NCI-H2227 (cell line): ENCODE measurements around the gene TRIM33.

ENCODE experiments used
- DNase-seq: peaks from one replicate; lab custom pipeline; 2025; ENCODE audit not compliant: unreplicated experiment; lab: John Stamatoyannopoulos, UW

The TRIM33 gene

DNA sequence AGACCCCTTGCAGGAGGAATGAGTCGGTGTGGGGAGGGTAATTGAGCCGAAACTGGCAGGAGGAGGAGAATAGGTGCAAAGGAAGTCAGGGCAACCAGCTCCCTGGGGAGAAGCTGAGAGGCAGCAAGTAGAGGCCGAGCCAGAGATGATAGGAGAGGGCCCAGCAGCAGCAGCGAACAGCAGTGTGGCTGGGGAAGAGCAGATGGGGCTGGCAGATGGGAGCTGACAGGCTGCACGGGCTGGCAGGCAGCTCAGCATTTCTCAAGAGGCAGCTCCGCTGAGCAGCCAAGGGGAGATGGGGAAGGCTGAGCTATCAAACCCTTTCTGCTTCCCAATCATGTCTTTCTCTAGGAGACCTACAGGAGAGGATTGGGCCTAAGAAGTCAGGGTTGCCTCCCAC is 158.2 kb downstream of the TRIM33 start:
- DNase-seq: no peak

DNA sequence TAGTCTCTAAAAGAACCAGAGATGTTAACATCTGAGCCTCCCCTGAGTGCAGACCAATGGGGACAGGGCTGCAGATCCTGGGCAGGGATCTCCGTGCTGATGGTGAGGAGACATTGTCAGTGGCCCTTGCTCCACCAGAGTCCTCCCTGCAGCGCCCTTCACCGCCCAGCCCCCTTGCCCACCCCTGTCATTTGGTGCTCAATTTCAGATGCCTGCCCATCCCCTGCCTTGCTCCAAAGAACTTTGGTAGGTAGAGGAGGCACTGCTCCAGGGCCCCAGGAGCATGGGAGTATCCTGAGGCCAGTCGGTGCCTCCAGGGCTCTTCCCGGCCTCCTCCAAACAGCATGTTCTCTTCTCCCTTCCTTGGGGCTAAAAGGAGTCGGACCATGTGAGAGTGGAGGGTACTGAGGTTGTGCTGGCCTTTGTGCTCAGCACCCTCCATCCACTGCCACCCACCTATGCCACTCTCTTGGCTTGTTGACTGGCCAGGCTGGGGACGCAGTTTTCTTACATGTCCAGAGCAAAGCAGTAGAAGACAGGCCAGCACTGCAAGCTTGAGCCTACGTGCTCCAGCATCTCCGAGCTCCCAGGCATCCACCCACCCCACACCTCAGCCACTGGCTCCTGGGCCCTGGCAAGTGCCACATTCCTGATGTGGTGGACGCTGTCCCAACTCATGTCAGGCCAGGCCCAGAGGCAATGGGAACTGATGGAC is 160.1 kb downstream of the TRIM33 start:
- no peak for DNase-seq

DNA sequence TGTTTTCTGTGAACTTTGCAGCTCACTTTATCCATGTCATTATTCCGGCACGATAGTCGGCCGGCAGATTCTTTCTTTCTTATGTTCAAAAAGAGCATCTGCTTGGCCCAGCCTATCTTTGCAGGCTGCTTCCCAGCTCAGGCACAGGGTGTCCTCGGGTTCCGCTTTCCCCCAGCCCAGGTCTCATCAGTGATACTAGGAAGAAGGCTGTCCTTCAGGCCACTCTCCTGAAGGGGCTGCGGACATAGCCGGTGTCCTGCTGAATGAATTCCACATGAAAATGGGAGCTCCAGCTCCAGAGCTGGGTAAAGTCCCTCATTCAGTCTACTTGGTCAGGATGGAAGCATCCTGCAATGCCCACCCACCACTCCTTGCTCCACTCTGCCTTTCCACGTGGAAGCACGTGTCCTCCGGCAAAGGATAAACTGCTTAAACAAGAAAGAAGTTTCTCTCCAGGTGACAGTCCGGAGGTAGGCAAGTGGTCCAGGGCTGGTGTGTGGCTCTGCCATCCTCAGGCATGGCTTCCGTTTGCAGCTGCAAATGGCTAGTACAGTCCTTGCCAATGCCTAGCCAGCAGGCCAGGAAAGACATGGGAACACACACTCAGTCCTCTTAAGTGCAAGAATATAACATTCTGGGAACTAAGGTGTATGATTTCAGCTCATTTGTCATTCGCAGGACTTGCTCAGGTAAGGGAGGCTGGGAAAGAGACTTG is 161.0 kb downstream of the TRIM33 start:
- peak; percentile 6 for DNase-seq

- no peak for DNase-seq
These were observed 163.4 kb downstream of the TRIM33 start for GRCh38 chr1:114347431-114348209.

- DNase-seq: peak; percentile 98
These were observed 164.4 kb downstream of the TRIM33 start for GRCh38 chr1:114346480-114347029.

DNA sequence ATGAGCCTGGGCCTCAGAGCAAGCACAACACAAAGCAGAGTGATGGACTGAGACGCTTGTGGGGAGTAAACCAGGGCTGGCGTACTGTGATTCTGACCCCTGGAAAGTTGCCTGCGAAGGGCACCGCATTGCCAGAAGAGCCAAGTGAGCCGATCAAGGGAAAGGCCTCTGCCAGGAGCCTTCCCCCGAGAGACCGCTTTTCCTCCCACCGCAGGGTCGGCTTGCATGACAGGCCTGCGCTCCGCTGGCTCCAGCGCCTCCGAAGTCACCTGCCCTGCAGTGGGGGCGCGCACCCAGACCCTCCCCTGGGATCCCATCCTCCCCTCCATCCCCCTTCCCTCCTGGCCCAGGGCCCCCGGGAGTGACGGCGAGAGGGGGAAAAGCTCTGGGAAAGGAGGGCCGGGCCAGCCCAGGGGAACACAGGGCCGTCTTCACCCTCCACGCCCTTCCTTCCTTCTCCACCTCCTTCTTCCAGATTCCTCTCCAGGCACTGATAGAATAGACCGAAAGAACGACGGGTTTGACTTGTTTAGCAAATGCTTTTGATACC is 165.0 kb downstream of the TRIM33 start:
- DNase-seq: peak; percentile 57

DNA sequence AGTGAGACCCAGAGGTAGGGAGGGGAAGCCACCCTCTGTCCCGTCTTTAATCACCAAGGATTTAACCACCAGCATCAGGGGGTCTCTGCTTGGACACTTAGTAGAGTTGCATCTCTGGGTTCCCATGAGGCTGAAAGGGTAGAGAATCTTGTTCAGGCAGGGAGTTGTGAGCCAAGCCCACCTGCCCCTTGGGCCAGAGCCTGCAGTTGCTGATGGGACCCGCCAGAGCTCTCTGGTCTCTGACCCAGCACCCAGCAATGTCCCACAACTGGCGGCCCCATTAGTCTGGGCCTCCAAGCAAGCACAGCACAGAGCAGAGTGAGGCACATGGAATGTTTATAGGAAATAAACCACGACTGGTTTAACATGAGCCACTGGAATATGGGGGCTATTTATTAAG is 166.3 kb downstream of the TRIM33 start:
- DNase-seq: no peak
